OCI-LY3 (cell line): ENCODE results near the gene USP17L11.
"Not testable (repeated sequence)": the region's sequence is repeated elsewhere in the genome, so short reads cannot be mapped to it uniquely, and the experiment has no call there.

ENCODE experiments used
- EZH2phosphoT487 ChIP-seq: fragments of 200-600 bp; shearing (Covaris generic); IDR thresholded peaks from 2 replicates; pipeline ENCODE4 v1.6.1; 2018; ENCODE audit warnings: antibody characterized with exemption, mixed run types, low read depth
- TF ChIP-seq, protein P1 (sequence below): fragments of 200-600, 300-600 bp; sonication (generic); IDR thresholded peaks from 2 replicates; pipeline ENCODE4 v1.5.1; 2014; ENCODE audit warnings: antibody characterized with exemption, low read length, low read depth

DNA sequence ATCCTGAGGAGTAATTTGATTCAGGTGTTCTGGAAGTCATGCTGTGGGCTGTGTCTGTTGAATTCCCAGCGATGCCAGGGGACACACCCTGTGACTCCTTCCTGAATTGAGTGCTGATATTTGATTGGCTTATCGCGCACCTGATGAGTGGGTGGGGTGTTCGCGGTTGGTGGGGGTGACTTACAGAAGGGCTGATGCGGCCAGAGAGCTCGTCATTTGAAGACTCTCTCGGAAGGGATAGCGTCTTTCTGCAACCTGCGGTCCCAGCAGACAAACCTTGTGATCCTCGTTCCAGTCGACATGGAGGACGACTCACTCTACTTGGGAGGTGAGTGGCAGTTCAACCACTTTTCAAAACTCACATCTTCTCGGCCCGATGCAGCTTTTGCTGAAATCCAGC lies 18.9 kb downstream of the USP17L11 start, which contains the start of gene USP17L15:
- TF ChIP-seq, protein P1, sequence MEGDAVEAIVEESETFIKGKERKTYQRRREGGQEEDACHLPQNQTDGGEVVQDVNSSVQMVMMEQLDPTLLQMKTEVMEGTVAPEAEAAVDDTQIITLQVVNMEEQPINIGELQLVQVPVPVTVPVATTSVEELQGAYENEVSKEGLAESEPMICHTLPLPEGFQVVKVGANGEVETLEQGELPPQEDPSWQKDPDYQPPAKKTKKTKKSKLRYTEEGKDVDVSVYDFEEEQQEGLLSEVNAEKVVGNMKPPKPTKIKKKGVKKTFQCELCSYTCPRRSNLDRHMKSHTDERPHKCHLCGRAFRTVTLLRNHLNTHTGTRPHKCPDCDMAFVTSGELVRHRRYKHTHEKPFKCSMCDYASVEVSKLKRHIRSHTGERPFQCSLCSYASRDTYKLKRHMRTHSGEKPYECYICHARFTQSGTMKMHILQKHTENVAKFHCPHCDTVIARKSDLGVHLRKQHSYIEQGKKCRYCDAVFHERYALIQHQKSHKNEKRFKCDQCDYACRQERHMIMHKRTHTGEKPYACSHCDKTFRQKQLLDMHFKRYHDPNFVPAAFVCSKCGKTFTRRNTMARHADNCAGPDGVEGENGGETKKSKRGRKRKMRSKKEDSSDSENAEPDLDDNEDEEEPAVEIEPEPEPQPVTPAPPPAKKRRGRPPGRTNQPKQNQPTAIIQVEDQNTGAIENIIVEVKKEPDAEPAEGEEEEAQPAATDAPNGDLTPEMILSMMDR: not testable (repeated sequence)
- TF ChIP-seq EZH2phosphoT487: not testable (repeated sequence)
